HG02763 (cell line): Measurements from ENCODE around the gene TTC33.
"Not testable (repeated sequence)": the region's sequence is repeated elsewhere in the genome, so short reads cannot be mapped to it uniquely, and the experiment has no call there.

ENCODE experiments used
- ATAC-seq: cut with Tn5 transposase; IDR thresholded peaks from one replicate; pipeline ENCODE4 v1.9.1; 2021; ENCODE audit warnings: mild to moderate bottlenecking, moderate library complexity; ENCODE audit not compliant: unreplicated experiment

TTC33 gene

GRCh38 chr5:40722497-40722911 lies 33.3 kb downstream of the TTC33 start:
- ATAC-seq = not testable (repeated sequence)

DNA sequence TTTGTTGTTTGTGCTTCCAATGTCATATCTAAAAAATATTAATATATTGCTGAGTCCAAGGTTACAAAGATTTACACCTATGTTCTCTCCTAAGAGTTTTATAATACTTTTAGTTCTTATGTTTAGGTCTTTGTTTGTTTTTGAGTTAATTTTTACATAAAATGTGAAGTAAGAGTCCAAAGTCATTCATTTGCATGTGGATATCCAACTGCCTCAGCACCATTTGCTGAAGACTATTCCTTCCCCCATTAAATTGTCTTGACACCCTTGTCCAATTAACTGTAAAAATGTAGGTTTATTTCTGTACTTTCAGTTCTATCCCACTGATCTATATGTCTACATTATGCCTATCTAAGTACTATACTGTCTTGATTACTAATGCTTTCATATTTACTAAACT lies 35.7 kb downstream of the TTC33 start:
- no peak for ATAC-seq

GRCh38 chr5:40717281-40717680 lies 38.5 kb downstream of the TTC33 start:
- no peak for ATAC-seq

DNA sequence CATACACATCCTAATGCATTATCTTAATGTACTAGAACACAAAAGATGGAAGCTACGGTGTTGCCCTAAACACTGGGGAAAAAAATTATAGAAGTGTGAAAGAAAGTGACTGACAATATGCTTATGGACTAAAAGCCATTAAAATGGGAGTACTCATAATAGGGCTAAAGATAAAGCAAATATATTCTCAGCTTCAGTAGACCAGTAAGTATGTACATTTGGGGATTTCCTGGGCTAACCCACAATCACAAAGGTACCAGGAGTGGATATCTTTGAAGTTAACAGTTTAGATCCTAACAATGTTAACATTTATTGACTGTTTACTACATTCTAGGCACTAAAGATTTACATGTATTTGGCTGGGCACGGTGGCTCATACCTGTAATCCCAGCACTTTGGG lies 39.2 kb downstream of the TTC33 start:
- ATAC-seq = no peak

GRCh38 chr5:40716000-40716399 lies 39.8 kb downstream of the TTC33 start:
- no peak for ATAC-seq

GRCh38 chr5:40714001-40714400 lies 41.8 kb downstream of the TTC33 start:
- ATAC-seq = no peak

DNA sequence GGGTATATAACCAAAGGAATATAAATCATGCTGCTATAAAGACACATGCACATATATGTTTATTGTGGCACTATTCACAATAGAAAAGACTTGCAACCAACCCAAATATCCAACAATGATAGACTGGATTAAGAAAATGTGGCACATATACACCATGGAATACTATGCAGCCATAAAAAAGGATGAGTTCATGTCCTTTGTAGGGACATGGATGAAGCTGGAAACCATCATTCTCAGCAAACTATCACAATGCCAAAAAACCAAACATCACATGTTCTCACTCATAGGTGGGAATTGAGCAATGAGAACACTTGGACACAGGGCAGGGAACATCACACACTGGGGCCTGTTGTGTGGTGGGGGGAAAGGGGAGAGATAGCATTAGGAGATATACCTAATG lies 45.2 kb downstream of the TTC33 start:
- not testable (repeated sequence) for ATAC-seq

DNA sequence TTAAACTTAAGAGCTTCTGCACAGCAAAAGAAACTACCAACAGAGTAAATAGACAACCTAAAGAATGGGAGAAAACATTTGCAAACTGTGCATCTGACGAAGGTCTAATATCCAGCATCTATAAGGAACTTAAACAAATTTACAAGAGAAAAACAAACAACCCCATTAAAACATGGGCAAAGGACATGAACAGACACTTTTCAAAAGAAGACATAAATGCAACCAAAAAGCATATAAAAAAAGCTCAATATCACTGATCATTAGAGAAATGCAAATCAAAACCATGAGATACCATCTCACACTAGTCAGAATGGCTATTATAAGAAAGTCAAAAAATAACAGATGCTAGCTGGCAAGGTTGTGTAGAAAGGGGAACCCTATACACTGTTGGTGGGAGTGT lies 50.3 kb downstream of the TTC33 start:
- ATAC-seq = not testable (repeated sequence)

DNA sequence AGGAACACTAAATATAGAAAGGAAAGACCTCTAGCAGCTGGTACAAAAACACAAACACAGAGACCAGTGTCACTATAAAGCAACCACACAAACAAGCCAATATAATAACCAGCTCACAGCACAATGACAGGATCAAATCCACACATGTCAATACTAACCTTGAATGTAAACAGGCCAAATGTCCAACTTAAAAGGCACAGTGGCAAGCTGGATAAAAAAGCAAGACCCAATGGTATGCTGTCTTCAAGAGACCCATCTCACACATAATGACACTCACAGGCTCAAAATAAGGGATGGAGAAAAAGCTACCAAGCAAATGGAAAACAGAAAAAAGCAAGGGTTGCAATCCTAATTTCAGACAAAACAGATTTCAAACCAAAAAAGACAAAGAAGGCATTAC lies 53.7 kb downstream of the TTC33 start:
- not testable (repeated sequence) for ATAC-seq

GRCh38 chr5:40700116-40700782 lies 55.5 kb downstream of the TTC33 start:
- ATAC-seq = no peak

DNA sequence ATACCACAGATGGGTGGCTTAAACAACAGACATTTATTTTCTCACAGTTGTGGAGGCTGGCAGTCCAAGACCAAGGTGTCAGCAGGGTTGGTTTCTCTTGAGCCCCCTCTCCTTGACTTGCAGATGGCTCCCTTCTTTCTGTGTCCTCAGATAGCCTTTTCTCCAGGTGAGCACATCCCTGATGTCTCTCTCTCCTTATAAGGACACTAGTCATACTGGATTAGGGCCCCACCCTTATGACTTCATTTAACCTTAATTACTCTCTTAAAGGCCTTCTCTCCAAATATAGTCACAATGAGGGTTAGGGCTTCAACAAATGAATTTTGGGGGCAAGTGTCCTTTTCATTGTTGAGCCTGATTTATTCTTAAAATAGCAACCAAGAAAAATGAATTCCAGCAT lies 61.3 kb downstream of the TTC33 start:
- no peak for ATAC-seq

DNA sequence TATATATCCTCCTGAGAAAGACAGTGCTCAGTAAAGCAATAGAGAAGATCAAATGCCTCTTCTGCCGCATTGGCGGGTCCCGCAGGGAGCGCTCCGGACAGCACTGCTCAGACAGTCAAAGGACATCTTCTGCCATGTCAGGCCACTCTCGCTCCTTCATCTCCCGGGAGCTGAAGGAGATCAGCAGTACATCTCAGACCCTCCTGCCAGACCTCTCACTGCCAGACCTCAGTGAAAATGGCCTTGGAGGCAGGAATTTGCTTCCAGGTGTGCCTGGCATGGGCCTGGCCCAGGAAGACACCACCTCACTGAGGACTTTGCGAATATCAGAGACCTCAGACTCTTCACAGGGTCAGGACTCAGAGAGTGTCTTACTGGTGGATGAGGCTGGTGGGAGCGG lies 63.9 kb downstream of the TTC33 start:
- ATAC-seq = no peak

- ATAC-seq = no peak
These were observed 65.5 kb downstream of the TTC33 start for GRCh38 chr5:40690267-40690666.

DNA sequence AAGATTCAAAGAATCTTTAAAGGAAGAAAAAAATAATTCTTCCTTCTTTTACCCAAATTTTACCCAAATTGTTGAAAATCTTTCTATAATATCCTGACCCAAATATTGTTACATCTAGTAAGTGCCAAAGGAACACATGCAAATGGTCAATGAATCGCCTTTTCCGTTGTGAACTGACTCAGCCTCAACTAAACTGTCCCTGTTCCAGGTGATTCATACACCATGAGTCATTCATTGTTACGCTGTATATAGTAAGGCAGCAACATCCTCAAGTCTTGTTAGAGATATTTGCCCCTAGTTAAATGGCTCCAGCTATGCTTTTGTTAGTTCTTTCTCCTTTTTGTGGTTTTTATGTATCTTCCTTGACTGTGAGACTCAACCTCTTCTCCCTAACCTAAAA lies 66.3 kb downstream of the TTC33 start:
- no peak for ATAC-seq

GRCh38 chr5:40688996-40689395 lies 66.8 kb downstream of the TTC33 start:
- no peak for ATAC-seq

DNA sequence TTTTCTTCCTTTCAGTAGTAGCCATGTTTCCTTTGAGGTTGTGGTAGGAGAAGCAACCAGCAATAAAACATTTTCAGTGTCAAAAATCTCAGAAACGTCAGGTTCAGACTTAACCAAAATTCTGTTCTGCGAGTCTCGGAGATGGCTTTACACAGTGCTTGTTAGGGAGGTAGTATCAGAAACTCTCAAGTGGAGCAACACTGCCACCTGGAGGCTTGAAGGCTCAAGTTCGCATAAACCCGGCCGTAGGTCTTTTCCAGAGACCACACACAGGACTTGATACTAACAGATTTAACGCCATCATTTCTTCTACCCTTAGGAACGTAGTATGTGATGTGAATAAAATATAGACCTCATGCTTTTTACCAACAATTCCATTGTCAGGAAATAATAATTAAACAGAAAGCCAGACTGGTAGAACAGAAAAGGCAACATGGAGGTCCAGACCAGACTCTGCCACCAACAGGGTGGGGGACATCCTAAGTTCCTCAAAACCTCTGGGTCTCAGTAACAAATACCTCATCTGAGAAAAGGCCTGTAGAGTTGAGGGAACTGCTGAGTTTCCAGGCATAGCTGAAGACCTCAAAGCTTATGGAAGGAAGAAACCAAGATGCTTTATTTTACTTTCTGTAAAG lies 67.5 kb downstream of the TTC33 start:
- ATAC-seq = peak; percentile 86

DNA sequence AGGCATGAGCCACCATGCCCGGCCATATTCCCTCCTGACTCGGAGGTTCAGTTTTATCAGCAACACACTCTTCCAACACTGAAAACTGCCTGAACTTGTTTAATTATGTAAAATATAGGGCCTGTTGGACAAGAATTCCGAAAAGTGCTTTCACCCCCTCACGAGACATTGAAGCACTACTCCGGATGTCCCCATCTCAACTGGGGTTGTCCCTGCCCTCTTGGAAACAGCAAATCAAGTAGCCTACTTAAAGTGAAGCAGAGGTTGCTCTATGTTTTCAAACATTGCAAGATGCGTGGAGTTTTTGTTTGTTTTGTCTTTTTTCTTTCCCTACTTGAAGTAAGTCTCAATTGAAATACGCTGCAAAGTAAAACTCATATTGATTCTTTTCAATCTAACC lies 68.4 kb downstream of the TTC33 start:
- ATAC-seq = no peak

DNA sequence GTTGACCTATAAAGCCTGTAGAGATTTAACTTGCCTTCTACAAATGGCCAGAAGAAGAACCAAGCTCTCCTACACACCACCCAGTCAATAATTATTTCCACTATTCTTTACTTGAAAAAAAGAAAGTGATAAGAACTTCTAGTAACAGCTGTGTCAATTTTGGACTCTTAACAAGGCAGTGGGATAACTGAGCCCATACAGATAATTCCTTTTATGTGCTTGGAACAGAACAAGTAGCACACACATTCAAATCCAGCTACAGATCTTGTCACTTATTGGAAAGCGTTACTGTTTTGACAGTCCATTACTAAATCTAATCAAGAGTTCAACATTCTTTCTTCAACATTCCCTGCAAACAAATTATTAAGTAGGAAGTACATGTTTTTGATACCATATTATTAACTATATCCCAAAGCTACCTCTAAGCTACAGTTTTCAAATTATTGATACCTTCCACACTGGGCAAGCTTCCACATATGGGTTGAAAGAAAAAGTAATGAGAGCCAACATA lies 69.7 kb downstream of the TTC33 start:
- ATAC-seq = no peak

DNA sequence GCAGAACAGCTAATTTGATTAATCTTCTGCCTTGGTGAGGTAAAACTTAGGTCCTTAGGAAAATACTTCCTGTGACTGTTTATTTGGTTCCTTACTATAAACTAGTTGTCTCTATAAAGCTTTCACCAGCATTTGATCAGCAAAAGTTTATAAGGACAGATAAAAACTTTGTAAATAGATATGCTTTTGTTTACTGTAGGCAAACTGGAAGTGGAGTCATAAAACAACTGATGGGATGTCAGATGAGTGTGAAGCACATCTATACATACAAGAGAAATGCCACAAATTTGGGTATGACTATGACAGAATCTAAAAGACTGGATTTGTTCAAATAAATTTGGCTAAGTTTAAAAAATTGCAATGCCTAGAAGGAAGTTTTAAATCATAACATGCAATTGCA lies 70.6 kb downstream of the TTC33 start:
- ATAC-seq = no peak

- no peak for ATAC-seq
These were observed 72.5 kb downstream of the TTC33 start for GRCh38 chr5:40683305-40683704.

DNA sequence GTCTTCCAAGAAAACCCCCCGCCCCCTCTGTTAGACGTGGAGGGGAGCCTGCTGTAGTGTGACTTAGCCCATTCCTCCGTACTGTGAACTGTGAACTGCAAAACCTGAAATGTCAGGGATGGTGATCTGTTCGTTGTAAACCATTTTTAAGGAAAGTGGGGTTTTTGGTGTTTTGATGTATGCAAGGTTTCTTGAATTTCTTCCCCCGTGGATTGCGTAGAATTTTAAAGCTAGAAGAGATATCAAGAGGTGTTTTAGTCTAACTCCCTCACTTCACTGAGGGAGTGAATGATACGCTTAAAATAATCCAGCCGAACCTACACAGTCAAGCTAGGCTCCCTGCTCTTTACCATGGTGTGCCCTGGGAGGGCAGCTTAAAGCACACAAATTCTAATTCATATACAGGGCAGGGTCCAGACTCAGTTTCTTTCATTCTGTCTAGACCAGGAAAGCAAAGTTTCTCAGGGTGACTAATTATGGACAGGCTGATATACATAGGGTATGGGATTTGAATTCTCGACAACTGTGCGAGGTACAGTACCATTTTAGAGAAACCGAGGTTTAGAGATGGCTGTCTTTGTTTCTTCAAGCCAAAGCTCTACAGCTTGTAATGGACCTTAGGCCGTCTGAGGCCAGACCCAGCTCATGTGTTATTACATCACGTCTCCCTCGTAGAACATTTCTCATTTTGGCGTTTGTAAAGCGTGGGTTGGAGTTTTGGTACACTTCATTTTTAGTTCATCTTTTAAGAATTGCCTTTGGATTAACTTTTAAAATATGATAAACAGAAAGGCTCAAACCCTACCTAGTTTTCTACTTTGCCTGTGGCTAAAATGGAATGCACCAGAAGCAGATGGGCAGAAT lies 73.4 kb downstream of the TTC33 start:
- no peak for ATAC-seq
